K562 (cell line): ENCODE data around the gene ANKRD34A.
A peak's percentile ranks its signal among the peaks of the same experiment; 100 is the strongest.

ENCODE experiments used
- AFF1 ChIP-seq, 2 experiments: fragments of 450-650 bp; IDR thresholded peaks; 2 replicates each; pipeline ENCODE4 v1.6.1; 2018; ENCODE audit warnings: mild to moderate bottlenecking in 2 of 2, low read depth in 1 of 2; ENCODE audit not compliant: partially characterized antibody in 2 of 2
- NONO ChIP-seq, 2 experiments: fragments of 200-400 bp in 1 of 2; fragments of 450-650 bp in 1 of 2; formaldehyde crosslinking in 1 of 2; IDR thresholded peaks; 2 replicates each; pipeline ENCODE4 v1.6.1; 2017; ENCODE audit warnings: low read depth in 2 of 2, mild to moderate bottlenecking in 2 of 2, moderate library complexity in 2 of 2, low read length in 1 of 2
- ZBTB33 ChIP-seq: sonication (generic); formaldehyde crosslinking; IDR thresholded peaks from 2 replicates; pipeline ENCODE4 v1.8.1; 2023; ENCODE audit warnings: mild to moderate bottlenecking, missing genetic modification reagents

DNA sequence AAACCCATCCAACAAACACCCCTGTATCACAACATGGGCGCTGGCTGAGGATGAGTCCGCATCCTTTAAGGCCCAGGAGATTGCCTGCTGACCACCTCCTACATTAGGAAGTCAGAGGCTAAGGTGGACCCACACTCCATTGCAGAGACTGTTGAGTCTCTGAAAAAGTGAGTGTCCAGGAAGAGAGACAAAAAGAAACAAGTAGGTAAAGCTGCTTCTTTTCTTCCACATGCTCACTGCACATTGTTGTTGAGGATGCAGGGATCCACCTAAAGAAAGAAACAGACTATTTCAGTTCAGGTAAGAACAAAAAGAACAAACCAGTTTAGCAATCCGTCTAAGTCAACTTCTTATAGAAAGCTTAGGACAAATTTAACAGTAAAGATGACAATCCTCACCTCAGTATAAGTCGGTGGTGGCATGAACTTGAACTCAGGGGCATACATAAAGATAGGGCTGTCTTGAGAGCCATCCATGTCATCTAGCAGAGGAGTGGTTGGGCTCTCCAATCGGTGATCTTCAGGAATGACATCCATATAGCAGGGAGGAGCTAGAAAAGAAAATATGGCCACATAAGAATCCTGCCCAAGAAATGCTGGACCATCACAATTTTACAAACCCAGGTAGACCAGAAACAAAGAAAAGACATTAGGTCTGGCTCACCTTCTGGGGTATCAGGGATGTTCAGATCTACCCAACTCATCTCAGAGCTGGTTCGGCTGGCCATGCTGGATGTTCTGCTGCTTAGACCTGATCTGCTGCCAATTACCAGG, 29.4 kb upstream of the ANKRD34A start:
- TF ChIP-seq NONO (IDR thresholded peaks at IDR 0.05; ENCODE audit: low read depth in 2 of 2, low read length in 1 of 2) (no peak), ZBTB33 (CRISPR knock-in tag) (no peak), AFF1 (IDR thresholded peaks at IDR 0.05; ENCODE audit: low read depth in 1 of 2, partially characterized antibody in 2 of 2) (peak; percentile 14 to 61)
